ENCODE data around the gene HOXC10.

The HOXC10 gene

DNA sequence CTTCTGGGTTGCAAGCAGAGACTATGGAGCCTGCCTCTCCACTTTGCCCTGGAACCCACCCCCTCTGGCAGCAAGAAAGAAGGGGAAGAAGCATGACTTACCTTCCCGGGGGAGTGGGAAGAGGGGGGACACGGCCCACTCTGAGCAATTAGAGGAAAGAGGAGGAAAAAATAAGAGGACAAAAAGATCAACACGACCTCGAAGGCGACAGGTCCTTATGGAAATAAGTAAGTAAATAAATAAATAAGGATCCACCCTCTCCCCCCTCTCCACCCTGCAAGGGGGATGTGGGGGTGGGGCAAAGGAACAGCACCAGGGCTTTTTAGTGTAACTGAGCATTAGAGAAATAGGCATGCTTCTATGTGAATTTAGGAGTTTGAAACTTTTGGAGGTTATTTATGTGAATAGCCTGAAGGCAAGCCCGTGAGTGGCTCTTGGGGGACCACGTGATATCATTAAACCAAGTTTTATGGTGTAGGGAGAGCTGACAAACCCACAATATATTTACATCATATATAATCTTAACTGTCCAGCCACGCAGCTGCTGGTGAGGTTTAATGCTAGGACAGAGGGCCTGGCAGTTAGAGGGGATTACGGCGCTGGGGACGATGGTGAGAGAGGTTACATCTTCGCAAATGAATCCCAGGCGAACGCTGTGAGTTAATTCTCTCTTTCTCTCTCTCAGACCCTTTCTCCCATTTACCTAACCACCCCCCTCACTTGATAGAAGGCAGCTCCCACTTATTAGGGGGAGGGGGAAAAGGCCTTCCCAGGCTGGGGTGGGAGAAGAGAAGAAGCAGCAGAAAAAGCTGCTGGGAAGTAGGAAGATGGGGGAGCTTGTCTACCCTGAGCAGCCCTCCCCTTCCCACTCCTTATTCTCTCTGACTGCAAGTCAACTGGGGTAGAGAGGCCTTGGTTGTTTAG, 52.7 kb downstream of the HOXC10 start:
- no peak overlapping the region for H3K4me3 ChIP-seq (replicated peaks; ENCODE audit: insufficient read depth, low read length)
- no peak overlapping the region for H3K27ac ChIP-seq (replicated peaks)
- no peak for DNase-seq (ENCODE audit: low read depth in 1 of 2, low spot score in 1 of 2)
- peaks cover 86% of the 10 kb centered on the region for H3K27me3 ChIP-seq (ENCODE audit: insufficient read depth, poor library complexity, severe bottlenecking)
- no peak for TF ChIP-seq GABPA (IDR thresholded peaks at IDR 0.05; ENCODE audit: low read depth)
- TF ChIP-seq POLR2AphosphoS5 (IDR thresholded peaks at IDR 0.05; ENCODE audit: low read depth), result no peak
- TF ChIP-seq, protein P1, sequence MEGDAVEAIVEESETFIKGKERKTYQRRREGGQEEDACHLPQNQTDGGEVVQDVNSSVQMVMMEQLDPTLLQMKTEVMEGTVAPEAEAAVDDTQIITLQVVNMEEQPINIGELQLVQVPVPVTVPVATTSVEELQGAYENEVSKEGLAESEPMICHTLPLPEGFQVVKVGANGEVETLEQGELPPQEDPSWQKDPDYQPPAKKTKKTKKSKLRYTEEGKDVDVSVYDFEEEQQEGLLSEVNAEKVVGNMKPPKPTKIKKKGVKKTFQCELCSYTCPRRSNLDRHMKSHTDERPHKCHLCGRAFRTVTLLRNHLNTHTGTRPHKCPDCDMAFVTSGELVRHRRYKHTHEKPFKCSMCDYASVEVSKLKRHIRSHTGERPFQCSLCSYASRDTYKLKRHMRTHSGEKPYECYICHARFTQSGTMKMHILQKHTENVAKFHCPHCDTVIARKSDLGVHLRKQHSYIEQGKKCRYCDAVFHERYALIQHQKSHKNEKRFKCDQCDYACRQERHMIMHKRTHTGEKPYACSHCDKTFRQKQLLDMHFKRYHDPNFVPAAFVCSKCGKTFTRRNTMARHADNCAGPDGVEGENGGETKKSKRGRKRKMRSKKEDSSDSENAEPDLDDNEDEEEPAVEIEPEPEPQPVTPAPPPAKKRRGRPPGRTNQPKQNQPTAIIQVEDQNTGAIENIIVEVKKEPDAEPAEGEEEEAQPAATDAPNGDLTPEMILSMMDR (IDR thresholded peaks at IDR 0.05; ENCODE audit: insufficient read depth, low read length), result no peak
- TF ChIP-seq, protein P2, sequence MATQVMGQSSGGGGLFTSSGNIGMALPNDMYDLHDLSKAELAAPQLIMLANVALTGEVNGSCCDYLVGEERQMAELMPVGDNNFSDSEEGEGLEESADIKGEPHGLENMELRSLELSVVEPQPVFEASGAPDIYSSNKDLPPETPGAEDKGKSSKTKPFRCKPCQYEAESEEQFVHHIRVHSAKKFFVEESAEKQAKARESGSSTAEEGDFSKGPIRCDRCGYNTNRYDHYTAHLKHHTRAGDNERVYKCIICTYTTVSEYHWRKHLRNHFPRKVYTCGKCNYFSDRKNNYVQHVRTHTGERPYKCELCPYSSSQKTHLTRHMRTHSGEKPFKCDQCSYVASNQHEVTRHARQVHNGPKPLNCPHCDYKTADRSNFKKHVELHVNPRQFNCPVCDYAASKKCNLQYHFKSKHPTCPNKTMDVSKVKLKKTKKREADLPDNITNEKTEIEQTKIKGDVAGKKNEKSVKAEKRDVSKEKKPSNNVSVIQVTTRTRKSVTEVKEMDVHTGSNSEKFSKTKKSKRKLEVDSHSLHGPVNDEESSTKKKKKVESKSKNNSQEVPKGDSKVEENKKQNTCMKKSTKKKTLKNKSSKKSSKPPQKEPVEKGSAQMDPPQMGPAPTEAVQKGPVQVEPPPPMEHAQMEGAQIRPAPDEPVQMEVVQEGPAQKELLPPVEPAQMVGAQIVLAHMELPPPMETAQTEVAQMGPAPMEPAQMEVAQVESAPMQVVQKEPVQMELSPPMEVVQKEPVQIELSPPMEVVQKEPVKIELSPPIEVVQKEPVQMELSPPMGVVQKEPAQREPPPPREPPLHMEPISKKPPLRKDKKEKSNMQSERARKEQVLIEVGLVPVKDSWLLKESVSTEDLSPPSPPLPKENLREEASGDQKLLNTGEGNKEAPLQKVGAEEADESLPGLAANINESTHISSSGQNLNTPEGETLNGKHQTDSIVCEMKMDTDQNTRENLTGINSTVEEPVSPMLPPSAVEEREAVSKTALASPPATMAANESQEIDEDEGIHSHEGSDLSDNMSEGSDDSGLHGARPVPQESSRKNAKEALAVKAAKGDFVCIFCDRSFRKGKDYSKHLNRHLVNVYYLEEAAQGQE (IDR thresholded peaks at IDR 0.05; ENCODE audit: insufficient replicate concordance, low read depth), result no peak
- TF ChIP-seq SPI1 (IDR thresholded peaks at IDR 0.05; ENCODE audit: borderline replicate concordance, low read depth), result no peak

DNA sequence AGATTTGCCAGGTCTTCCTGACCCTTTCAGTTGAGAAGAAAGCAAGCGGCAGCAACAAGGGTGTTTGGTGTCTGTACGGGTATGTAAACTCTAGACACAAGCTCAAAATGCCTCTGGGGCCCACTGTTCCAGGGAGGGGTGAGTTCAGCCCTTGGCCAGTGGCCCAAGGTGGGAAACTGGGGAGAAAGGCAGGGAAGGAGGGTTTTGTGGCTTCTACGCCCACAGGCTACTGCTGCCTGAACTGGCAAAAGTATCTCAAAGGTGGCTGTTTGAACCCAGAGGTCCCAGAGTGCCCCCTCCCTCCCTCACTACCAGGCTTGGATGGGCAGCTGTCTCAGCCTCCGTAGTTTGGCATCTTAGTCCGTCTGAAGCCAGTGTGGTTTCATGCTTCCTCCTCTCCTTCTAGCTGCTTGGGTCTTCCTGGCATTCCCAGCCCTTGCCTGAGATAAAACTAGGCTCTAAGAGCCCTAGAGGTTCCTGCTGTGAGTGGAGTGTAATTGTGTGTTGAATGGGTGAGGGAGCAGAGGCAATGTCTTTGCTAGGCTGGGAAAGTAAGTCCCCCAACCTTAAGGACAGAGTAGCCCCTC, 53.4 kb downstream of the HOXC10 start:
- peaks cover 83% of the 10 kb centered on the region for H3K27me3 ChIP-seq (ENCODE audit: insufficient read depth, poor library complexity, severe bottlenecking)
- DNase-seq (ENCODE audit: low read depth in 1 of 2, low spot score in 1 of 2), result no peak
- TF ChIP-seq GABPA (IDR thresholded peaks at IDR 0.05; ENCODE audit: low read depth) (no peak), POLR2AphosphoS5 (IDR thresholded peaks at IDR 0.05; ENCODE audit: low read depth) (no peak), SPI1 (IDR thresholded peaks at IDR 0.05; ENCODE audit: borderline replicate concordance, low read depth) (no peak)
- TF ChIP-seq, protein P2 (IDR thresholded peaks at IDR 0.05; ENCODE audit: insufficient replicate concordance, low read depth), result no peak
- TF ChIP-seq, protein P1 (IDR thresholded peaks at IDR 0.05; ENCODE audit: insufficient read depth, low read length), result no peak
- no peak overlapping the region for H3K4me3 ChIP-seq (replicated peaks; ENCODE audit: insufficient read depth, low read length)
- no peak overlapping the region for H3K27ac ChIP-seq (replicated peaks)

DNA sequence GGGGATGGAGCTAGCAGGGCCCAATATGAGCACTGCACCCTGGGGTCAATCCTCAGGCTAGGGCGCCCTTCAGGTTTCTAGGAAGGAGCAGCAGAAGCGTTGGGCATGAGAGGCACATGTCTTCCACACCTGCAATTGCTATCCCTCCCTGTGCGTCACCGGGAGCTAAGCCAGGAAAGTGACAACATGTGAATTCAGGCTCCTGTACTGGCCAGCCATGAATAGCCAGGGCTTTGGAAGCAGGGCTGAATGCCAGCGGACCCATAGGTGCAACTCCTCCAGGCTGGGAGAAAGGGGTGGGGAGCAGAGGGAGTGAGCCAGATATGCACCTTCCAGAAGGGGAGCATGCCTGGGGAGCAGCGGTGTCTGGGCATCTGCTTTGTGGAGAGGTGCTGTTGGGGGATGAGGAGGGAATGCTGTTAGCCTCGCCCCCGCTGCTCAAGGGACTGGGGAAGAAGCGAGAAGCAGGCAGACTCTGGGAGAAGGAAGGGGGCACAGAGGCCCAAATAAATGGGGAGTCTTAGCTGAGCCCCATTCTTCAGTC, 54.0 kb downstream of the HOXC10 start:
- Histone ChIP-seq H3K4me3 (replicated peaks; ENCODE audit: insufficient read depth, low read length) (no peak overlapping the region), H3K27ac (replicated peaks) (no peak overlapping the region), H3K27me3 (ENCODE audit: insufficient read depth, poor library complexity, severe bottlenecking) (peaks cover 81% of the 10 kb centered on the region)
- DNase-seq (ENCODE audit: low read depth in 1 of 2, low spot score in 1 of 2), result no peak
- TF ChIP-seq, protein P1 (IDR thresholded peaks at IDR 0.05; ENCODE audit: insufficient read depth, low read length), result no peak
- TF ChIP-seq, protein P2 (IDR thresholded peaks at IDR 0.05; ENCODE audit: insufficient replicate concordance, low read depth), result no peak
- TF ChIP-seq POLR2AphosphoS5 (IDR thresholded peaks at IDR 0.05; ENCODE audit: low read depth), result no peak
- no peak for TF ChIP-seq GABPA (IDR thresholded peaks at IDR 0.05; ENCODE audit: low read depth)
- no peak for TF ChIP-seq SPI1 (IDR thresholded peaks at IDR 0.05; ENCODE audit: borderline replicate concordance, low read depth)
